OCI-LY3 (cell line): Measurements from ENCODE around the gene CH25H.

Experiments
- H2AFZ ChIP-seq: fragments of 200-600, 300-600 bp; shearing (Covaris generic); 2 replicates; pipeline ENCODE4 v1.6.0; 2014; ENCODE audit warnings: antibody characterized with exemption, low read depth, low read length
- H3K27ac ChIP-seq: fragments of 200-600, 300-600 bp; sonication (generic); 2 replicates; pipeline ENCODE4 v1.5.1; 2014; ENCODE audit warnings: mild to moderate bottlenecking, low read length, moderate library complexity, mixed read lengths
- H3K27me3 ChIP-seq: fragments of 200-600, 300-600 bp; sonication (generic); 2 replicates; pipeline ENCODE4 v1.6.1; 2014; ENCODE audit warnings: low read depth, low read length, mixed read lengths
- H3K36me3 ChIP-seq: fragments of 200-600, 300-600 bp; sonication (generic); replicated peaks from 2 replicates; pipeline ENCODE3; 2014; ENCODE audit warnings: low read depth, low read length, mixed read lengths
- H3K4me1 ChIP-seq: fragments of 300-600, 200-600 bp; sonication (generic); 2 replicates; pipeline ENCODE4 v1.6.1; 2014; ENCODE audit warnings: low read length, mixed read lengths
- H3K4me2 ChIP-seq: fragments of 200-600, 300-600 bp; sonication (generic); 2 replicates; pipeline ENCODE4 v1.6.1; 2014; ENCODE audit warnings: low read length, mixed read lengths
- H3K4me3 ChIP-seq: fragments of 300-600, 200-600 bp; sonication (generic); 2 replicates; pipeline ENCODE4 v1.5.1; 2014; ENCODE audit warnings: antibody characterized with exemption, mild to moderate bottlenecking, low read length, moderate library complexity
- H3K79me2 ChIP-seq: fragments of 300-600, 200-600 bp; shearing (Covaris generic); 2 replicates; pipeline ENCODE4 v1.6.1; 2014; ENCODE audit warnings: mild to moderate bottlenecking, low read length, mixed read lengths
- H3K9ac ChIP-seq: fragments of 300-600, 200-600 bp; shearing (Covaris generic); 2 replicates; pipeline ENCODE4 v1.6.0; 2014; ENCODE audit warnings: mild to moderate bottlenecking, low read length, moderate library complexity
- H3K9me3 ChIP-seq: fragments of 200-600, 300-600 bp; shearing (Covaris generic); 2 replicates; pipeline ENCODE4 v1.6.1; 2014; ENCODE audit warnings: low read length, mixed read lengths; ENCODE audit not compliant: insufficient read depth
- H4K20me1 ChIP-seq: fragments of 200-600, 300-600 bp; sonication (generic); 2 replicates; pipeline ENCODE4 v1.6.1; 2016; ENCODE audit warnings: low read length, mixed read lengths; ENCODE audit not compliant: insufficient read depth
- EZH2phosphoT487 ChIP-seq: fragments of 200-600 bp; shearing (Covaris generic); IDR thresholded peaks from 2 replicates; pipeline ENCODE4 v1.6.1; 2018; ENCODE audit warnings: antibody characterized with exemption, mixed run types, low read depth
- TF ChIP-seq, protein P1 (sequence below): fragments of 200-600, 300-600 bp; sonication (generic); IDR thresholded peaks from 2 replicates; pipeline ENCODE4 v1.5.1; 2014; ENCODE audit warnings: antibody characterized with exemption, low read length, low read depth

CH25H gene

DNA sequence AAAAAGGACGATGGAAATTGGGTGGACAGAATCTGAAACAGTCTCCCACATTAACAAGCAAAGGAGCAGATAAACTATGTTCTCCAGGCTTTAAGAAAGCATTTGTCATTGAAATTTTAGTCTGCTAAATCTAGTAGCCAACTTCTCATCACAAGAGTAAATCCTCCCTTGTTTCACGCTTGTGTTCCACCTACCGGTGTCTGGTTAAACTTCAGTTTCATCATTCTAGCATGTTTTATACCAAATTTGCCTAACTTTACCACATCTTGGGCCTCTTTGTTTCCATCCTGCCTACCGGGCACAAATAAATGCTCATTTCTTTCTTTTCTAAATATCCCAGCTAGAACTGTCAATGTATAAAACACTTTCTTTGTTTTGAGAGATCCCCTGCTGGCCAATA, 38.7 kb upstream of the CH25H start:
- Histone ChIP-seq H3K4me3 (peak overlapping the region; percentile 20), H3K9me3 (no peaks in the 10 kb centered on the region), H3K79me2 (no peaks in the 10 kb centered on the region), H3K9ac (no peak overlapping the region; the same call in 1 of the 2 replicates), H4K20me1 (no peaks in the 10 kb centered on the region), H3K4me1 (peaks cover 67% of the 10 kb centered on the region), H3K36me3 (no peaks in the 10 kb centered on the region), H2AFZ (0 out of 2 replicates have a peak overlapping the region, but pooled peaks have one; percentile 41), H3K27ac (0 out of 2 replicates have a peak overlapping the region, but pooled peaks have one; percentile 28), H3K4me2 (peak overlapping the region; percentile 55), H3K27me3 (no peaks in the 10 kb centered on the region)
- TF ChIP-seq EZH2phosphoT487 = no peak
- TF ChIP-seq, protein P1, sequence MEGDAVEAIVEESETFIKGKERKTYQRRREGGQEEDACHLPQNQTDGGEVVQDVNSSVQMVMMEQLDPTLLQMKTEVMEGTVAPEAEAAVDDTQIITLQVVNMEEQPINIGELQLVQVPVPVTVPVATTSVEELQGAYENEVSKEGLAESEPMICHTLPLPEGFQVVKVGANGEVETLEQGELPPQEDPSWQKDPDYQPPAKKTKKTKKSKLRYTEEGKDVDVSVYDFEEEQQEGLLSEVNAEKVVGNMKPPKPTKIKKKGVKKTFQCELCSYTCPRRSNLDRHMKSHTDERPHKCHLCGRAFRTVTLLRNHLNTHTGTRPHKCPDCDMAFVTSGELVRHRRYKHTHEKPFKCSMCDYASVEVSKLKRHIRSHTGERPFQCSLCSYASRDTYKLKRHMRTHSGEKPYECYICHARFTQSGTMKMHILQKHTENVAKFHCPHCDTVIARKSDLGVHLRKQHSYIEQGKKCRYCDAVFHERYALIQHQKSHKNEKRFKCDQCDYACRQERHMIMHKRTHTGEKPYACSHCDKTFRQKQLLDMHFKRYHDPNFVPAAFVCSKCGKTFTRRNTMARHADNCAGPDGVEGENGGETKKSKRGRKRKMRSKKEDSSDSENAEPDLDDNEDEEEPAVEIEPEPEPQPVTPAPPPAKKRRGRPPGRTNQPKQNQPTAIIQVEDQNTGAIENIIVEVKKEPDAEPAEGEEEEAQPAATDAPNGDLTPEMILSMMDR = peak; percentile 43

DNA sequence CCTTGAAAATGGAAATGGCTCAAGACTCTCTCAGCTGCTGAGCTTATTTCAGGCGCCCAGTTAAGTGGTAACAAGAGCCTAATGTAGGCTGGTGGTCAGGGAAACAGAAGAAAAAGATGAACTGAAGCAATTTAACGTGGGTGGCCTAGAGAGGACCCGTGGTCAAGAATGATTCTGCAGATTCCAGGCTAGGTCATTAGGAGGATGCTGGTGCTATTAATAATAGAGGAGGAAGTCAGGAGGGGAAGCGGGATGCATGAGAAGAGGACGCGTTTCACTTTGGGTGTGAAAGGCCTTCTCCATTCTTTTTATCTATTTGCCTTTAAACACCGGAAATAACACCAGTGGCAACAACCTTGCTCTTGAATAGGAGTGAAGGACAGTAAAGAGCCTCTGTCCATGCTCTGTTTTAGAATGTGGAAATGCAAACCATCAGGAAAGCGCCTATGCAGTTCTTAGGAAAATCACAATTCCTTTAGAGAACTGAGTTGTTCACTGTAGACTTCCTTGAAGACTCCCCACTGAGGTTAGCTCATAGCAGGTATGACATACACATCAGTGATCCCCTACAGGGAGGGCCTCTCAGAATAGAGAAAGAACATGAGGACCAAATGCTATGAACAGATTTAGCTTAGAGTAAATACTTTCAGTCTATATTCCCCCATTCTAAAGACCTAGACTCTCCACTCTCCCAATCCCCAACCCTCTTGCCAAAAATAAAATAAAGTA, 35.9 kb upstream of the CH25H start:
- H2AFZ ChIP-seq = no peak overlapping the region
- no peaks in the 10 kb centered on the region for H3K36me3 ChIP-seq
- TF ChIP-seq EZH2phosphoT487 = no peak
- TF ChIP-seq, protein P1 = no peak
- H3K9ac ChIP-seq = no peak overlapping the region
- H3K27me3 ChIP-seq = no peaks in the 10 kb centered on the region
- H3K4me1 ChIP-seq = peaks cover 58% of the 10 kb centered on the region
- H3K4me3 ChIP-seq = peak overlapping the region; percentile 15; the same call in 1 of the 2 replicates
- H3K79me2 ChIP-seq = no peaks in the 10 kb centered on the region
- no peaks in the 10 kb centered on the region for H3K9me3 ChIP-seq
- H3K27ac ChIP-seq = peak overlapping the region; percentile 46
- no peaks in the 10 kb centered on the region for H4K20me1 ChIP-seq
- H3K4me2 ChIP-seq = peak overlapping the region; percentile 49

DNA sequence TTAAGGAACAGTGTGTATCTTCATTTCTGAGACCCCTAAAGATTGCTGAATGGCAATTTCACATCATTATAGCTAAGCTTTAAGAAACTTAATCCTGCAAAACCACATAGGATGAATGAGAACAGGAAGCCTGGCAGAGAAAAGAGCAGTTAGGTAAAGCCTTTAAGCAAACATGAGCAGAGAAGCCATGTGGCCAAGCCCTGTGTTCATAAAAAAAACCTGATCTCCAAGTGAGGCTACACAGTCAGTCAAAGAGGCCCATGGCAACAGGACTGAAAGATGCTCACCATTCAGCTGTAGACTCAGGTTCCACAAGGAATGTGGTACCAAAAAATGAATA, 35.2 kb upstream of the CH25H start:
- no peaks in the 10 kb centered on the region for H3K9me3 ChIP-seq
- H3K9ac ChIP-seq = no peak overlapping the region
- peaks cover 64% of the 10 kb centered on the region for H3K4me1 ChIP-seq
- peak overlapping the region; percentile 49 for H3K4me2 ChIP-seq
- no peak overlapping the region for H2AFZ ChIP-seq
- no peak overlapping the region for H3K4me3 ChIP-seq
- H3K79me2 ChIP-seq = no peaks in the 10 kb centered on the region
- peak overlapping the region; percentile 46; the same call in 1 of the 2 replicates for H3K27ac ChIP-seq
- no peaks in the 10 kb centered on the region for H3K27me3 ChIP-seq
- no peaks in the 10 kb centered on the region for H4K20me1 ChIP-seq
- H3K36me3 ChIP-seq = no peaks in the 10 kb centered on the region
- TF ChIP-seq, protein P1 = no peak
- TF ChIP-seq EZH2phosphoT487 = no peak

DNA sequence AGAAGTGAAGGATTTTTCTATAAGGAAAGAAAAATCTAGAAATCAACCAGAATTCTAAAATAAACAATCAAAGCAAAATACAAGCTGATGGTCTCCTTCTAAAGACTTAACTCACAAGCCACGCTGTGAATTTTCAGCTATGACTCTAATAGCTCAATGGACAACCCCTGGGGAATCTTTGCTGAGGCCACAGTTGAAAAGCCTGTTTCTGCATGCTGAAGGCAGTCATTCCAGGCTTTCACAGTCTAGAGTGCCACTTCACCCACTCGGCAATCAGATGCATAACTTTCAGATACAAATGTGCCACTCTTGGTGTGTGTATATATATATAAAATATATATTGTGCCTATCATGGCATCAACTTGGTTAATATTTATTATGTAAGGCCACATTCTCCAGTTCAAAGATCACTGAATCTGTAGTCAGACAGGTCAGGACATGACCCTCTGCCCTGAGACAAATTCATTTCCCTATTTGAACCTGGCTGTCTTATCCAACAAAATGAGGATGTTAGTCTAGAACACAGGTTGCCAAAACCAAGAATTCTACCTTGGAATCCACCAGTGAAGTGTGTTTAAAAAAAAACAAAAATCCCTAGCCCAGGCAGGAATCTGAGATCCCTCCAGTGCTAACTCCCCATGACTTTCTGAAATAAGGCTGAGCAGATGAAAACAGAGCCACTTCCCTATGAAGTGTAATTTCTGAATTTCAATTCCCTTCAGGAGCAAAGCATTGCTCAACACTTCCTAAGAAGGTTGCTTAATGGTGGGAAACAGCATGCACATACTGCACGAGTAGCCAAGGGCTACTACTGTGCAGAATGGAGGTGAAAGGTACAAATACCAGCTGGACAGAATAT, 34.6 kb upstream of the CH25H start:
- no peaks in the 10 kb centered on the region for H3K79me2 ChIP-seq
- H4K20me1 ChIP-seq = no peaks in the 10 kb centered on the region
- peak overlapping the region; percentile 49 for H3K4me2 ChIP-seq
- TF ChIP-seq, protein P1 = no peak
- TF ChIP-seq EZH2phosphoT487 = no peak
- no peaks in the 10 kb centered on the region for H3K9me3 ChIP-seq
- no peak overlapping the region for H3K4me3 ChIP-seq
- H3K36me3 ChIP-seq = no peaks in the 10 kb centered on the region
- no peak overlapping the region for H2AFZ ChIP-seq
- H3K9ac ChIP-seq = no peak overlapping the region
- H3K27ac ChIP-seq = peak overlapping the region; percentile 3; the same call in 1 of the 2 replicates
- no peaks in the 10 kb centered on the region for H3K27me3 ChIP-seq
- H3K4me1 ChIP-seq = peaks cover 64% of the 10 kb centered on the region
